PFSK-1 (cell line): ENCODE data around the gene PADI4.

Source experiments
- FOXP2 ChIP-seq: optimal IDR thresholded peaks from 2 replicates; pipeline ENCODE3; 2011; ENCODE audit warnings: borderline replicate concordance, control low read depth, inconsistent platforms; ENCODE audit not compliant: insufficient read depth; ENCODE audit errors: extremely low read length, extremely low read depth
- POLR2AphosphoS5 ChIP-seq: IDR thresholded peaks from 2 replicates; pipeline ENCODE4 v1.6.1; 2012; ENCODE audit warnings: low read depth, mild to moderate bottlenecking, control low read depth, low read length, moderate library complexity
- REST ChIP-seq, 2 experiments: IDR thresholded peaks; 2 replicates each; pipeline versions ENCODE4 v1.6.1 to v1.8.0; 2011 to 2012; ENCODE audit warnings: low read depth in 2 of 2, low read length in 2 of 2, control low read depth in 1 of 2, inconsistent platforms in 1 of 2, mild to moderate bottlenecking in 1 of 2, moderate library complexity in 1 of 2; ENCODE audit not compliant: insufficient read depth in 1 of 2
- SIN3A ChIP-seq: IDR thresholded peaks from 2 replicates; pipeline ENCODE4 v1.6.1; 2012; ENCODE audit warnings: mild to moderate bottlenecking, low read length, moderate library complexity, borderline replicate concordance; ENCODE audit not compliant: insufficient read depth
- TAF1 ChIP-seq: IDR thresholded peaks from 2 replicates; pipeline ENCODE4 v1.6.1; 2012; ENCODE audit warnings: low read length, control low read depth, borderline replicate concordance; ENCODE audit not compliant: insufficient read depth

PADI4 gene

GRCh38 chr1:17348593-17349234 lies 40.7 kb downstream of the PADI4 start:
- TF ChIP-seq FOXP2 (no peak), POLR2AphosphoS5 (no peak), SIN3A (no peak), TAF1 (no peak)

GRCh38 chr1:17350083-17350482 lies 42.1 kb downstream of the PADI4 start:
- TF ChIP-seq TAF1 (no peak), FOXP2 (no peak), POLR2AphosphoS5 (no peak), REST (IDR thresholded peaks at IDR 0.05; ENCODE audit: insufficient read depth in 1 of 2, low read depth in 2 of 2, low read length in 2 of 2) (no peak), SIN3A (no peak)

GRCh38 chr1:17350928-17351446 lies 43.0 kb downstream of the PADI4 start:
- no peak for TF ChIP-seq FOXP2
- no peak for TF ChIP-seq SIN3A
- TF ChIP-seq TAF1 = no peak
- no peak for TF ChIP-seq POLR2AphosphoS5
- TF ChIP-seq REST (IDR thresholded peaks at IDR 0.05; ENCODE audit: insufficient read depth in 1 of 2, low read depth in 2 of 2, low read length in 2 of 2) = no peak

GRCh38 chr1:17351598-17352324 lies 43.8 kb downstream of the PADI4 start:
- no peak for TF ChIP-seq POLR2AphosphoS5
- no peak for TF ChIP-seq REST (IDR thresholded peaks at IDR 0.05; ENCODE audit: insufficient read depth in 1 of 2, low read depth in 2 of 2, low read length in 2 of 2)
- TF ChIP-seq TAF1 = no peak
- no peak for TF ChIP-seq FOXP2
- no peak for TF ChIP-seq SIN3A

GRCh38 chr1:17352419-17352909 lies 44.5 kb downstream of the PADI4 start:
- TF ChIP-seq TAF1 = no peak

- no peak for TF ChIP-seq TAF1
- no peak for TF ChIP-seq SIN3A
- TF ChIP-seq POLR2AphosphoS5 = no peak
- no peak for TF ChIP-seq FOXP2
- no peak for TF ChIP-seq REST (IDR thresholded peaks at IDR 0.05; ENCODE audit: insufficient read depth in 1 of 2, low read depth in 2 of 2, low read length in 2 of 2)
Observed at GRCh38 chr1:17355898-17356297, 47.9 kb downstream of the PADI4 start.
